Duodenal mucosa (tissue), 2 donors: Measurements from ENCODE around the gene UNC119.
A peak's percentile ranks its signal among the peaks of the same experiment; 100 is the strongest.

ENCODE experiments used
- H3K27ac ChIP-seq: one replicate; pipeline ENCODE4 v1.7.0; 2013; ENCODE audit warnings: low read depth, low read length
- H3K27me3 ChIP-seq, 2 donors: one replicate each; pipeline ENCODE4 v1.7.0; 2013; ENCODE audit warnings: low read length in 2 of 2, control low read depth in 1 of 2; ENCODE audit not compliant: insufficient read depth in 2 of 2, control insufficient read depth in 1 of 2
- H3K36me3 ChIP-seq, 2 donors: one replicate each; pipeline ENCODE4 v1.7.0; 2013; ENCODE audit warnings: low read length in 2 of 2, control low read depth in 1 of 2; ENCODE audit not compliant: insufficient read depth in 2 of 2, control insufficient read depth in 1 of 2
- H3K4me1 ChIP-seq, 2 donors: one replicate each; pipeline ENCODE4 v1.7.0; 2013; ENCODE audit warnings: low read length in 2 of 2, control low read depth in 1 of 2; ENCODE audit not compliant: insufficient read depth in 2 of 2, control insufficient read depth in 1 of 2
- H3K4me3 ChIP-seq, 2 donors: one replicate each; pipeline ENCODE4 v1.7.0; 2013; ENCODE audit warnings: low read length in 2 of 2, low read depth in 1 of 2
- H3K9ac ChIP-seq, 2 donors: one replicate each; pipeline ENCODE4 v1.7.0; 2013; ENCODE audit warnings: low read length in 2 of 2, low read depth in 1 of 2
- H3K9me3 ChIP-seq, 2 donors: one replicate each; pipeline ENCODE4 v1.7.0; 2013; ENCODE audit warnings: low read length in 2 of 2, control low read depth in 1 of 2; ENCODE audit not compliant: control insufficient read depth in 1 of 2

Gene UNC119

DNA sequence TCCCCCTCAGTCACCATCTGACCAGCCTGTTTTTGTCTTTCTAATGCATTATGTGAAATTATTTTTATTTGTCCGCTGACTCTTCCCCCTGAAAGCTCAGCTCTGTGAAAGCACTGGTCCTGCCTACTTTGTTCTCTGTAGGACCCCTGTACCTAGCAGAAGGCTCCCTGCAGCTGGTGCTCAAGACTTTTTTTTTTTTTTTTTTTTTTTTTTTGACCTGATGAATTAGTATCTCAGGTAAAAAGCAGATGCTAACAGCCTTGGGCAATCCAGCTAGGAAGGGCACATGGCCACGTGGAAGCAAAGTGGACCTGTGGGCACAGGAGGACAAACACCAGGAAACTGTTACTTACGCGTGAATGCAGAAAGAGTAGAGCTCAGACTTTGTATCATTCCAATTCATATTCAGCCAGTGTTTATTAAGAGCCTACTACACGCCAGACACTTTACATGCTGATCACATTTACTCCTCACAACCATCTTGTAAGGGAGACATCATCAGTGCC is 629 bp upstream of the UNC119 start:
- no peak overlapping the region for H3K27ac ChIP-seq
- no peaks in the 10 kb centered on the region for H3K27me3 ChIP-seq
- peak overlapping the region; percentile 48 to 50 for H3K4me3 ChIP-seq
- H3K4me1 ChIP-seq: peaks cover 25 to 27% of the 10 kb centered on the region in 2 donors
- H3K36me3 ChIP-seq: peaks cover 34 to 51% of the 10 kb centered on the region in 2 donors
- H3K9me3 ChIP-seq: no peaks in the 10 kb centered on the region
- no peak overlapping the region for H3K9ac ChIP-seq

DNA sequence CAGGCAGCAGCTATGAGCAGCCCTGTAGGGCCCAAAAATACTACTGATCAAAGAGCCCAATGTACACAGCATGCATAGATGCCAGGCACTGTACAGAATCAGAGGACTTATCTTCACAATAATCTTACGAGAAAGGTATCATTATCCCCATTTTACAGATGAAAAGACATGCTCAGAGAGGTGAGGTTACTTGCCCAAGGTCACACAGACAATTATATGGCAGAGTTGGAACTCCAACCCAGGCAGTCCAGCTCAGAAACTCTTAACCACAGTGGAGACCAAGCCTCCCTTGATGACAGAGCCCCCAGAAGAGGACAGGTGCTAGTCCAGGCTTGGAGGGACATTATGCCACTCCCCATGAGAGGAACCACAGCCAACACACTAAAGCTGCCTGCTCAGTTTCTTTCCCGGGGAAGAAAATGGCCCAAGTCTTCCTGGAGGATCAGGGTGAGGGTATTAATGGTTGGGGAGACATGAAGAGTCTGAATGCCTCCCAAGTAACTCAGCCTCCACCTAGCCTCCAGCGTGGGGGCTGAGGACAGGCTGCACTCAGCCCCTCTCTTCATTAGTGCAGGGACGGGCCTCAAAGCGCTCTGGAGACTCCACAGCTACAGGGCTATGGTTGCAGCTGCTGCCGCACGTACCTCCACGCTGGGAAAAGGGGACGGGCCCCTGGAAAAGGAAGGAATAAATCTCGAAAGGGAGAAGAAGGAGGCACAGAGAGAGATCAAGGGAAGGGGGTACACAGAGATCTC is 826 bp downstream of the UNC119 start:
- Histone ChIP-seq H3K9me3 (no peaks in the 10 kb centered on the region), H3K27me3 (no peaks in the 10 kb centered on the region), H3K36me3 (peaks cover 23 to 48% of the 10 kb centered on the region in 2 donors), H3K9ac (peak overlapping the region; percentile 16 to 47), H3K27ac (no peak overlapping the region), H3K4me3 (peak overlapping the region; percentile 50 to 75), H3K4me1 (peaks cover 25 to 27% of the 10 kb centered on the region in 2 donors)

DNA sequence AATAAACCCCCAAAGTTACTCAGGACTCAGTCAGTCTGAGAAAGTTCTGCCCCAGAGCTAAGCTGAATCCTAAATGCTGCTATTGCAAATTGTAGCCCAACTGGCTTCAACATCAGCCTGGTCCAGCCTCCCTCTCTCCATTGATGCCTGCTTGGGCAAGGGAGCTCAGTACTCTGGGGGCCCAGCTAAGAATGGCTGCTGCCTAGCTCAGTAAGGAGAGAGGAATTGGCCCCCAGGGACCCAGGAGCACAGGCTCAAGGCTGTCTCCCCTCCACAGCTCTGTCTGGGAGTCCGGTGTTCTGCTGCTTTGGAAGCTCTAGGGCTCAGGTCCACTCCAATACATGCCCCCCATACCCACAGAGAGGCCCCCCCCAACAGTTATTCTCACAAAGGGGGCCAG is 1.6 kb downstream of the UNC119 start:
- no peak overlapping the region for H3K27ac ChIP-seq
- H3K27me3 ChIP-seq: no peaks in the 10 kb centered on the region
- no peak overlapping the region for H3K9ac ChIP-seq
- H3K4me3 ChIP-seq: peak overlapping the region in 1 of 2 donors; percentile 75
- H3K9me3 ChIP-seq: no peaks in the 10 kb centered on the region
- peaks cover 25 to 27% of the 10 kb centered on the region in 2 donors for H3K4me1 ChIP-seq
- peaks cover 16 to 43% of the 10 kb centered on the region in 2 donors for H3K36me3 ChIP-seq

DNA sequence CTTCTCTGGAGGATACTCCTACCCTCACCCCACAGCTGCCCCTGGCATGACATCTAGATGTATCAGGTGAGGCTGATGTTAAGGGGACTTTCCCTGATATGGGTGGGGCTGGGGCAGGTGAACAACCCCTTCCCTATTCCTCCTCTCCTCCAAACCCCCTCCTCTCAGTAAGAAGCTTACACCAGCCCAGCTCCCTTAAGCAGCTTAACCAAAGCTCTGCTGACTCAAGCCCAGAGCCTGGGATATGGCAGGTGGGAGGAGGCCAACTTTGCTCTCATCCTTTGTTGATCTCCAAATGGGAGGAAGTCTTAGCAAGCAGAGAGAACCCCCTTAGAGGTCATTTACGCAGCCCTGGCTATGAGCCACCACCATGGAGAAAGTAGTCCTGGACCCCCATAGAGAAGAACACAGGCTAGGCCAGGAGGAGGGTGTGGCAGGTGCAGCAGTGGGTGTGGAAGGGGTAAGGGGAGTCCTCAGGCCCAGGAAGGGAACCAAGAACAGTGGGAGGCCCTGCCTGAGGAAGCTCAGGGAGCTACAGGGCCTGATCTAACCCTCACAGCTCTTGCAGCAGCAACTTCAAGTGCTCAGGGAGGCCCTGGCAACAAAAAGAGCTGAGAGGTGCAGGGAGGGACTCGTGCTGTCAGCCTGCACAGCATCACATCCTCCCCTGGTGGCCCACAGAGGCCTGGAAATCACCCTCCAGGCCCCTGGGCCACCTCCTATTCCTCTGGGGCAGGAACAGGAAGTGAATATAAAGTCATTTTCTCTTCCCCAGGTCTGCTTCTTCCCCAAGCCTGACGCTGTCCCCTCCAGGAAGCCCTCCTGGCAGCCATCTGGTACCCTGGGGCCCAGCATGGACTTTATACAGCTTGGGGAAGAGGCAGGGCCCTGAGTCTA is 2.9 kb downstream of the UNC119 start:
- Histone ChIP-seq H3K4me3 (no peak overlapping the region), H3K36me3 (peaks cover 9 to 31% of the 10 kb centered on the region in 2 donors), H3K27me3 (no peaks in the 10 kb centered on the region), H3K9me3 (no peaks in the 10 kb centered on the region), H3K27ac (no peak overlapping the region), H3K9ac (no peak overlapping the region), H3K4me1 (peaks cover 25 to 27% of the 10 kb centered on the region in 2 donors)

DNA sequence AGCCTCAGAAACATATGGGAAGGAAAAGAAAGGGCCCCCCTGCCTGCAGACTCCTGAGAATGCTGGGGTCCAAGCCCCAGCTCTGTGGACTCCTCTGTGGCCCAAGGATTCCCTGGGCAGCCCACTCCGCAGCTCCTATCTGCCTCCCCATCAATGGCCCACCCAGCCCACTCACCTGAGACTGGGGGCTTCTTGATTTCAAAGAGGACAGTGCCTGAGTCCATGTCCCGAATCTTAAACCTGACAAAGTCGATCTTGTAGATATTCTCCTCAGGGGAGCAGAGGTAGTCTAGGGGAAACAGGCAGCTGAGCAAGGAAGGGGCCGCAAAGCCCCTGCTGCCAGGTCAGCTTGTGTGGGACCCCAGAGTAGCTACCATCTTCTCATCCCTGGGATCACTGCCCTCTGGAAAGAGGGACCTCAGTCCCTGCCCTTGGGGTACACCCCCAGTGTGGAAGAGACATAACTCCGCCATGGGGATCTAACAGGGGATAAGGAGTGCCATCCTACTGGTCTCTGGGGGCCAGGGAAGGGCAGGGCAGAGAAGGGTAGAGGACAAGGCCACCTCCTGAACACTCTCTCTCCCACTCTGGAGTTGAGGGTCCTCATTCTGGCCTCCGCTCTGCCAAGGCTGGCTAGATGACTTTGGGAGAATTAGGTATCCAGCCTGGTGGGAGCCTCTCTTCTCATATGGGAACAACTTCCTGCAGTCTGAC is 3.9 kb downstream of the UNC119 start:
- Histone ChIP-seq H3K9ac (no peak overlapping the region), H3K4me1 (peaks cover 25 to 27% of the 10 kb centered on the region in 2 donors), H3K4me3 (no peak overlapping the region), H3K36me3 (peaks cover under 1 to 22% of the 10 kb centered on the region in 2 donors), H3K27ac (no peak overlapping the region), H3K9me3 (no peaks in the 10 kb centered on the region), H3K27me3 (no peaks in the 10 kb centered on the region)

DNA sequence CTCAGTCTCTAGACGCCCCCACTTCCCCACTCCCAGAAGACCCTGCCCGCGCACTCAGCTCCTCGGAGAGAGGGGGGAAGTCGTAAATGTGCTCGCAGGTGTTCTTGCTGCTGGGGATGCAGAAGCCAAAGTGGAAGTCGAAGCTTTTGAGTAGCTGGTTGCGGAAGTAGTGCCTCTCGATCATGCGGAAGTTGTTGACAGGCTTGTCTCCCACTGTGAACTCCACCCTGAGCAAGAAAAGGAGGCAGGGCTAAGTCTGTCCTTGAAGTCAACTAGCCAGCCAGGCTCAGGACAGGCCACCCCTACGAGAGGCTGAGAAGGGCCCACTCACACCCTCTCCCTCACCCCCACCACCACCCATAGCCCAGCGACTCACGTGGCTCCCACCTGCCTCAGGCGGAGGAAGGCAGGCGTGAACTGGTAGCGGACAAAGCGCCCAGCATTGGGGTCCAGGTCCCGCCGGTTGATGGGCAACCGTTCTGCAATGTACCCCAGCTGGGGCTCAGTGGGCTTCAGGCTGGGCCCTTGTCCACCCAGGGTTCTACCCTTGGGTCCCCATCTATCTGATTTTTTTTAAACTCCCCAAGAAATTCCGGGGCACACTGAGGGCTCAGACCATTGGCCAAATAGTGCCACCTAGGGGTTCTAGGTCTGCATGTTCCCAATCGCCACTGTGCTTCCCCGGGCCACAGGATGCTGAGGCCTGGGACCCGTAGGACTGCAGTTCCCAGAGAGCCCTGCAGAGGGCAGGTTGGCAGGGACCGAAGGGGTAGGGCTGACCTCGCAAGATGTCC is 4.6 kb downstream of the UNC119 start:
- Histone ChIP-seq H3K4me1 (peaks cover 25 to 26% of the 10 kb centered on the region in 2 donors), H3K9ac (no peak overlapping the region), H3K27ac (no peak overlapping the region), H3K36me3 (peaks cover 0 to 14% of the 10 kb centered on the region in 2 donors), H3K9me3 (no peaks in the 10 kb centered on the region), H3K4me3 (no peak overlapping the region), H3K27me3 (no peaks in the 10 kb centered on the region)

DNA sequence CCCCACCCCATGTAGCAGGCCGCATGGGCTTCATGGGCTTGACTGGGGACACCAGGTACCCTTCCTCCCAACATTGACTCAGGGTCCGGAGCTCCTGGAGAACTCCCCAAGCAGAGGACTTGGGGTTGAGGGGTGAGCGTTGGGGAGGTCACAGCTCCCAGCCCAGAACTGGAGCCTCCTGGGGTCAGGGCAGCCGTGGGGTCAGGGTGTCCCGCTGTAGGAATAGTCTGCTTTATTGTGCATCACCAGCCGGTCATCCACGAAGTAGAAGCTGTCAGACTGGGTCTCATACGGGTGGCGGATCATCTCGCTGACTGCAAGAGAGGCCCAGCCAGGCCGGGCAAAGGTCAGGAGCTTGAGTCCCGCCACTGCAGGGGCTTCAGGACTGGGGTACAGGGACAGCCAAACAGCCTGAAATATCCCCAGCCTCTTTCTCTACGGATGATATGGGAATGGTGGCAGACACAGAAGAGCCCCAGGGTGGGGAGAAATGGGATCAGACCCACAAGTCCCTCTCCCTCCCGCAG is 5.3 kb downstream of the UNC119 start:
- Histone ChIP-seq H3K27ac (no peak overlapping the region), H3K9me3 (no peaks in the 10 kb centered on the region), H3K36me3 (peaks cover 0 to 14% of the 10 kb centered on the region in 2 donors), H3K27me3 (no peaks in the 10 kb centered on the region), H3K4me1 (peaks cover 23 to 25% of the 10 kb centered on the region in 2 donors), H3K9ac (no peak overlapping the region), H3K4me3 (no peak overlapping the region)

DNA sequence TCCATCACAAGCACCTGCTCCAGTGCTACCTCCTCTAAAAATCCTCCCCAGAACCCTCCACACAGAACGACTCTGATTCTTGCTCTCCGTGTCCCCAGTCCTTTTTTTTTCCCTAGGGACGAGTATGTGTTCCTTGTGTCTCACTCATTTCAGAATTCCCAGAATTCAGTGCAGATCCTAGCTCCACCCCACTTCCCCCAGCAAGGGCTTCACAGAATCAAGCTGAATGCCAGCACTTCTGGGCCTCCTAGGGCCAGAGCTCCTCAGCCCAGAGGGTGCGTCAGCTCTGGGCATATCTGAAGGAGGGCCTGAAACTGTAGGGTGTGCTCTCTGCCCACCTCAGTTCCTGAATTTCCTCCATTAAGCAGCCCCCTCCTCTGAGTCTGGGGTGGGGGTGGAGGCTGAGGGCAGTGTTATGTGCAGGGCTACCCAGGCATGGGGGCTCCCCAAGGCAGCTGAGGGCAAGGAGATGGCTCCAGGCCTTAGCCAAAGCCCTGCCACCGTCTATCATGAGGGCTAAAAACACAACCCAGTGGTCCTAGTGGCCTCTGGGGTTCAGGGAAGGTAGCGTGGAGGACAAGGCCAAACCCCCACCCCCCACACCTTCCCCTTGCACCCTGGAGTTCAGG is 6.5 kb downstream of the UNC119 start:
- Histone ChIP-seq H3K27ac (no peak overlapping the region), H3K4me1 (peaks cover 14 to 16% of the 10 kb centered on the region in 2 donors), H3K9me3 (no peaks in the 10 kb centered on the region), H3K9ac (no peak overlapping the region), H3K27me3 (no peaks in the 10 kb centered on the region), H3K4me3 (no peak overlapping the region), H3K36me3 (peaks cover 0 to 14% of the 10 kb centered on the region in 2 donors)

DNA sequence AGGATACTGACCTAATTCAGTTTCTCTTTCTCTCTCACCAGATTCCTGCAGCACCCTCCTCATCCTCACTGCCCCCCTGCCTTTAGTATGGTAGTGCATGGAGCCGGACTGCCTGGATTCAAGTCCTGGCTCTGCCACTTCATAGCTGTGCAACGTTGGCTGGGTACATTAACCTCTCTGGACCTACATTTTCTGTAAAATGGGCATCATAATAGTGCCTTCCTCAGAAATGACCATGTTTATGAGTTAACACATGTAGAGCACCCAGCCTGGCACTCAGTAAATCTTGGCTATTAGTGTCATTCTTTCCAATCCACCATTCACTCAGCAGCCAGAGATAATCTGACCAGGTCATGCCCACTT is 7.3 kb downstream of the UNC119 start:
- Histone ChIP-seq H3K36me3 (peaks cover 0 to 14% of the 10 kb centered on the region in 2 donors), H3K27me3 (no peaks in the 10 kb centered on the region), H3K9me3 (no peaks in the 10 kb centered on the region), H3K4me1 (peaks cover 10 to 14% of the 10 kb centered on the region in 2 donors), H3K9ac (no peak overlapping the region), H3K27ac (no peak overlapping the region), H3K4me3 (no peak overlapping the region)
